ENCODE measurements around the gene TLE4. TPM values are rescaled to one million over a fixed set of nuclear protein-coding genes. Genes with fewer than 3 reads are reported as not detected.

TLE4 gene
- total and polyA plus RNA-seq, 10 of the 15 experiments (the other 5 are each of a cell fraction or from before 2014, with no cell fraction given) = 5.3 to 53.3 (median 23.3) TPM

- TF ChIP-seq ZNF592 (IDR thresholded peaks at IDR 0.05) (no peak), NKRF (conservative IDR thresholded peaks at IDR 0.05) (no peak), KLF5 (IDR thresholded peaks at IDR 0.05; ENCODE audit: partially characterized antibody) (no peak), POU2F2 (IDR thresholded peaks at IDR 0.05; ENCODE audit: borderline replicate concordance, low read depth, low read length) (no peak), E2F8 (IDR thresholded peaks at IDR 0.05; ENCODE audit: low read depth, partially characterized antibody) (no peak), MYB (IDR thresholded peaks at IDR 0.05; ENCODE audit: borderline replicate concordance, low read depth, low read length) (no peak), PML (IDR thresholded peaks at IDR 0.05; ENCODE audit: low read length) (no peak), MXI1 (IDR thresholded peaks at IDR 0.05; ENCODE audit: low read depth, low read length) (no peak), CHD2 (IDR thresholded peaks at IDR 0.05; ENCODE audit: borderline replicate concordance, low read depth, low read length) (no peak), MYC (IDR thresholded peaks at IDR 0.05; ENCODE audit: insufficient read depth, insufficient read length, insufficient replicate concordance, low read length, severe bottlenecking) (no peak), RBBP5 (conservative IDR thresholded peaks at IDR 0.05) (no peak), IRF3 (IDR thresholded peaks at IDR 0.05) (no peak), LARP7 (IDR thresholded peaks at IDR 0.05) (no peak), NBN (IDR thresholded peaks at IDR 0.05) (0 out of 2 replicates have a peak, but pooled peaks have one; percentile 36), SREBF2 (IDR thresholded peaks at IDR 0.05; ENCODE audit: low read length) (no peak), TCF7 (IDR thresholded peaks at IDR 0.05; ENCODE audit: borderline replicate concordance) (no peak), CBX3 (IDR thresholded peaks at IDR 0.05; ENCODE audit: borderline replicate concordance, low read depth) (no peak), STAT3 (IDR thresholded peaks at IDR 0.05; ENCODE audit: low read depth, low read length) (no peak), SREBF1 (IDR thresholded peaks at IDR 0.05; ENCODE audit: low read length) (no peak), PKNOX1 (IDR thresholded peaks at IDR 0.05) (peak; percentile 52; the same call in 1 of the 2 replicates)
Measured at GRCh38 chr9:79592726-79593493, 21.1 kb downstream of the TLE4 start (continued).
